HG02840 (cell line): ENCODE data around the gene RNF10.
"Not testable (repeated sequence)": the region's sequence is repeated elsewhere in the genome, so short reads cannot be mapped to it uniquely, and the experiment has no call there.

Source experiments
- ATAC-seq: cut with Tn5 transposase; IDR thresholded peaks from one replicate; pipeline ENCODE4 v1.9.1; 2021; ENCODE audit warnings: mild to moderate bottlenecking, moderate library complexity, moderate number of reproducible peaks; ENCODE audit not compliant: unreplicated experiment, low FRiP score

Gene RNF10

GRCh38 chr12:120522568-120522967, 11.6 kb upstream of the RNF10 start:
- ATAC-seq: no peak

DNA sequence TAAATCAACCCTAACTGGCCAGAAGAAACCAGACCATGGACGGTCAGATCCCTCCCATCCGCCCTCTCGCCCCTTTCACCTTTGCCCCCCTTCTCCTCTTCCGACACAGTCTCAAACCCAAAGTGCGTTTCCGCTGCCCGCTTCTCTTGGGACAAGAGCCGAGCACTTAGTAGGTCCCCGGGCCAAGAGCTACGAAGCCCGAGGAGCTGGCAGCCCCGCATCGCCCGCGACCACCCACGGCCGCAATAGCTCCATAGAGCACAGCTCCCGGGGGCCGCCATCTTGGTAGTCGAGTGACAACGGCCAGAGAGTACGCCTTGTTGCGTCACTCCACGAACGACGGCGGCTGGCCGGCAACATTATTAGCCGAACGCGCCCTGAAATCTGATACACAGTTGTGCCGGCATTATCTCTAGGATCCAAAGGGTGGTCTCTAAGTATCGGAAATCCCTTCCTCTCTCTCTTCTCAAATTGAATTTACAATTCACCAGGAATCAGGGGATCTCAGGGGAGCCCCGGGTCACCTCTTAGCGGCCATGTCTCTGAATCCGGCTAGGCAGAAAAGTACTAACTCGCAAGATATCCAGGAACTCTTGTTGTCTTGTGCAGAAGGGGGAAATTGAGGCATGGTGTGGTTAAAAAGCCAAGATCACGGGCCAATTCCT, 5.2 kb upstream of the RNF10 start, which contains the start of gene COQ5:
Gene COQ5, minus strand, starts transcription at position 298 of the 665 bp plus-strand sequence. Its CDS starts 17 bp downstream, at position 281.
- ATAC-seq: peak; percentile 66

GRCh38 chr12:120529641-120530417, 4.3 kb upstream of the RNF10 start:
- ATAC-seq: no peak

DNA sequence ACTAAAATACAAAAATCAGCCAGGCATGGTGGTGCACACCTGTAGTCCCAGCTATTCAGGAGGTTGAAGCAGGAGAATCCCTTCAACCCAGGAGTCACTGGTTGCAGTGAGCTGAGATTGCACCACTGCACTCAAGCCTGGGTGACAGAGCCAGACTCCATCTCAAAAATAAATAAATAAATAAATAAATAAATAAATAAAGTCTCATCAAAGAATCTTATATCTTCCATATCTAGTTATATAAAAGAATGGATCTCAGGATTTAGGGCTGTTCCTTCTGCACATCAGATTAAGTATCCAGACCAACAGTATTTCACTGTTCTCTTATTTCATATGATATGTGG, 3.8 kb upstream of the RNF10 start:
- not testable (repeated sequence) for ATAC-seq

DNA sequence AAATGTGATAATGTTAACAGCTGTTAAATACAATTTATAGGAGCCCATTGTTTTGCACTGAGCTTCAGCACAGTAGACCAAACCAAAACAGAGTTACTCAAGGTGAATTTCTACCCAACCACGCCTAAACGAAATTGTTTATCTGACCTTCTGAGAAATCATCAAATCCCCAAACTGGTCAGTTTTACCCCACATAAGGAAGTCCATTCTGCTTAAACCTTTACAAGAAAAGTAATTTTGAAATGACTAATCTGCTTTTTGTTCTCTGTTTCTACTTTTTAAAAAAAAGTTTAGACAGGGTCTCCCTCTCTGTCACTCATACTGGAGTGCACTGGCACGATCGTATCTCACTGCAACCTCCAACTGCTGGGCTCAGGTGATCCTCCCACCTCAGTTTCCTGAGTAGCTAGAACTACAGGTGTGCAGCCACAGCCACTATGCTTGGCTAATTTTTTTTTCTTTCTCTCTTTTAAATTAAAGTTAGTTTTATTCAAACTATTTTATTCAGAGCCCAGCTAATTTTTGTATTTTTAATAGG, 1.4 kb upstream of the RNF10 start:
- ATAC-seq: no peak

GRCh38 chr12:120534703-120535655, 823 bp downstream of the RNF10 start:
- peak; percentile 36 for ATAC-seq

- ATAC-seq: no peak
Observed at GRCh38 chr12:120536064-120536791, 2.1 kb downstream of the RNF10 start.

DNA sequence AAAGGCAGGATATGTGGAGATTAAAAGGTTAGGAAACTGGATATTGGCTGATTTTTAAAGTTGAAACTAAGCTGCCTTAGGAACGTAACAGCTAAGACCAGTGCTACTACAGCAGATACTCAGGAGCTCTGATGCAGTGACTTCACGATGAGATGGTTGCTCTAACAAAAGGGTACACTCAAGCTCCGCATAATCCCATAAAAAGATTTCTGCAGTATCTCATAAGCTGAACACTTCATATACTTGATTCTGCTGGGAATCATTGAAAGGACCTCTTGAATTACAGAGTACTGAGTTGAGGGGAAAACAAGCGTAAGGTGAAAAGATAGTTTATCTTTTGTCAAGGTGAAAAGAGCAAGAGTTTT, 3.7 kb downstream of the RNF10 start:
- ATAC-seq: no peak

GRCh38 chr12:120538281-120539156, 4.4 kb downstream of the RNF10 start:
- no peak for ATAC-seq

DNA sequence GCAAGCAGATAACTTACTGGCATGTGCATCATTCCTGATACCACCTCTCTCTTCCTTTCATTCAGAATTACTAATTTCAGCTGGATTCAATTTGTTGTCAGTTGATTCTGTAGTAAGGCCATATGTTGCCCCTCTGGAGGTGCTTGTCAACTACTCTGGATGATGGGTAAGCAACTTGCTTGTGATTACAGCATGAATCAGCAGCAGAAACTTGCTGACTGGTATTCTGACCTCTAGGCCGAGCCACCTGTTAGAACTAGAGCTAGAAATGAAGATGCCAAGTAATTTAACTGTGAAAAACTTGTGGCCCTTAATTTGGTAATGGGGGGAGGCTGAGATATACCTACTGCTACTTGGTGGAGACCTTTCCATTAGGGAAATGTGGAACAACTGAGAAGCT, 5.1 kb downstream of the RNF10 start:
- ATAC-seq: no peak

DNA sequence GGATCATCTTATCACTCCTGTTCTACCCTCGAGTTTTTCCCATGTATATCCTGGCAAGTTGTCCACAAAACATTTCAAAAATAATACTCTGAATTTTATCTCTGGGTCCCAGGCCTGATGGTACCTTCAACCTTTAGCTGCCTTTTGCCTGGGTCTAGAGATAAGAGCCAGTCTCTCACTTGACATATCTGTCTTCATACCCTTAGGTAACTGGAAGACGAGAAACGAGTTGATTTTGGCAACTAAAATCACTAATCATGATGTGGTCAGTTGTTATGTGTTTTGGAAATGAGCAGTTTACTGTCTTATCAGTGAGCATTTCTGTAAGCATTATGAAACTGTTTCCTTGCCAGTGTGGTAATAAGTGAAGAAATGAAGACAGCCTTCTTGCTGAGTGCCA, 6.3 kb downstream of the RNF10 start:
- ATAC-seq: no peak

DNA sequence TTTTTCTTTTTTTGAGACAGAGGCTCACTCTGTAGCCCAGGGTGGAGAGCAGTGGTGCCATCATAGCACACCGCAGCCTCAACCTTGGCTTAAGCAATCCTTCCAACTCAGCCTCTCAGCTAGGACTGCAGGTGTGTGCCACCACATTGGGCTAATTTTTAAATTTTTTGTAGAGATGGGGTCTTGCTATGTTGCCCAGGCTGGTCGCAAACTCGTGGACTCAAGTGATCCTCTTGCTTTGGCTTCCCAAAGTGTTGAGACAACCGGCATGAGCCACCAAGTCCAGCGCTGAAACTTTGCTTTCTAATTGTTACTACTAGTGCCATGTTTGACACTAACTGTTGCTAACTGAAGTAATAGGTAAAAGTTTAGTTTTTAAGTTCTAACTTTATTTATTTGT, 8.0 kb downstream of the RNF10 start:
- ATAC-seq: no peak

GRCh38 chr12:120544691-120545090, 10.5 kb downstream of the RNF10 start:
- ATAC-seq: no peak

DNA sequence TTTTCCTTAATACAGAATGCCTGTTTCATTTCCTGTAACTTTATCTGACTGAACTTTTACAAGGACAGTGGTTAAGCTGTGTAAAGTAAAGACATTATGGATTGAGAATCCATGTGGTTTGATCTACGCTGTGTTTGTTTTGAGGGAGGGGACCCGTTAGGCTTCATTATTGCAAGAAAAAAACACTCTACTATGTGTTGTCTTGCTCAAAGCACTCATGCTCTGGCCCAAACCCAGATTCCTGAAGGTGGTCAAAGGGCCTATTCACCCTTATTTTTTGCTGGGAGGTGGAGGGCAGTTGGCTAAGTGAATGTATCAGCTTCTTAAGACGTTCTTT, 11.9 kb downstream of the RNF10 start:
- no peak for ATAC-seq

- ATAC-seq: no peak
Observed at GRCh38 chr12:120554678-120555077, 20.5 kb downstream of the RNF10 start.

DNA sequence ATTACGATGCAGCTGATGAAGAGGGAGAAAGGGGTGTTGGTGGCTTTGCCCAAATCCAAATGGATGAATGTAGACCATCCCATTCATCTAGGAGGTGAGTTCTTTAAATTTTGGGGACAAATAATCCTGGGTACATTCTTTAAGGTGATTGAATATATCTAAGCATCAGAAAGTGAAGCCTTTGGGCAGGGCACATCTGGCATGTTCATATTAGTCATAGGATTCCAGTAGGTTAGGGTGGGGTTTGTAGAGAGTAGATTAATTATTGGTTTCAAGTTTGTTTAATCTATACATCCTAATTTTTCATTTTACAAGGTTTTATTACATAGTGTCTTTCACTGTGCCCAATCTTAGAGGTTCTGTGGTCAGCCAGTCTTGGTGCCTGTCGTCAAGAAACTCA, 23.4 kb downstream of the RNF10 start:
- no peak for ATAC-seq

DNA sequence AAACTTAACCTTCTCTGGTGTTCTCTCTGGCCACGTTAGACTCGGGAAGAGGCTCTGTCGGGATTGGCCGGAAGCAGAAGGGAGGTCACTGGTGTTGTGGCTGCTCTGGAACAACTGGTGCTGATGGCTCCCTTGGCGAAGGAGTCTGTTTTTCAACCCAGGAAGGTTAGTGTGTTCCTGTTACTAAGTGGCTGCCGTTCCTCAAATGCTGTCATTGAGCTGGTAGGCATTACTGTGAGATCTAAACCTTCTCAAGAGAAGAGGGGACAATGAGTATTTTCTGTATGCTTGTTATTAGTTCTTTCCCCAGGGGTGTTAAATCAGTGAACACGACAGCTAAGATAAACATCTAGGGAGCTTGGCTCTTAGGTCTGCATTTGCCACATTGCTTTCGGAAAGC, 28.8 kb downstream of the RNF10 start:
- no peak for ATAC-seq

GRCh38 chr12:120563495-120563894, 29.3 kb downstream of the RNF10 start:
- no peak for ATAC-seq

DNA sequence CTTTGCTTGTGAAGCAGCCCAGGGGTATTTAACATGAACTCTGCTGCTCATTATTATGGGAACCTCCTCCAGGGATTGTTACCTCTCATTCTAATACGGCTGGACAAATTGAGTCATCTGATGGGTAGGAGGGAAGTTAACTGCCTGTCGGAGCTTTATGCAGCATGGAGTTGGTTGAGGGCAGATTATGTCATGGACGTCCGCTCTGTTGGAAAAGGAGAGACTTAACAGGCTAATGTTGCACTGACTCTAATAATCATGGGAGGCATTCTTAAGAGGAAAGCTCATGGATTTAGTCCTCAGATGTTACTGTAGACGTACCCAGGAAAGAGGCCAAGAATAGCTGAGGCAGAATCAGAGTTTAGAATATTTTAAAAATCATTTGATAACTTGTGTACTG, 37.1 kb downstream of the RNF10 start:
- no peak for ATAC-seq
